BJ (cell line): ENCODE results near the gene CDKAL1. TPM values are rescaled to one million over a fixed set of nuclear protein-coding genes. Genes with fewer than 3 reads are reported as not detected.
"Not testable (repeated sequence)": the region's sequence is repeated elsewhere in the genome, so short reads cannot be mapped to it uniquely, and the experiment has no call there.

ENCODE experiments used
- CTCF ChIA-PET: fragments of 350-600 bp; formaldehyde crosslinking; extraction: SDS; loops from one replicate; lab custom pipeline; 2021; ENCODE audit warnings: antibody characterized with exemption, inconsistent platforms; lab: Yijun Ruan, JAX
- POLR2A ChIA-PET: fragments of 300-600 bp; sonication (Branson Sonifier 250); formaldehyde crosslinking; extraction: SDS; loops from one replicate; lab custom pipeline; 2021; ENCODE audit warnings: antibody characterized with exemption; lab: Charles Lee
- DNase-seq: peaks from one replicate; pipeline ENCODE4 v3.0.0-alpha.2; 2011; ENCODE audit warnings: low read depth
- H3K27me3 ChIP-seq: 2 replicates; pipeline ENCODE4 v1.6.0; 2011; ENCODE audit warnings: low read length; ENCODE audit not compliant: control insufficient read depth, insufficient read depth
- H3K36me3 ChIP-seq: 2 replicates; pipeline ENCODE4 v1.5.1; 2011; ENCODE audit warnings: low read length; ENCODE audit not compliant: control insufficient read depth, insufficient read depth
- H3K4me3 ChIP-seq: 2 replicates; pipeline ENCODE4 v1.5.1; 2011; ENCODE audit warnings: low read depth, mild to moderate bottlenecking, control low read depth, low read length
- polyA plus RNA-seq: library from polyadenylated mRNA; depleted of rRNA; stranded (reverse); fragments of >200 nt; gene quantifications from 2 replicates; pipeline ENCODE4 v1.2.3, GENCODE V29; 2011
- TF ChIP-seq, protein P1 (sequence below): IDR thresholded peaks from 2 replicates; pipeline ENCODE4 v1.5.1; 2011; ENCODE audit warnings: low read depth, mild to moderate bottlenecking, control low read depth, inconsistent platforms, low read length, moderate library complexity; ENCODE audit not compliant: insufficient read depth

Gene CDKAL1
- polyA plus RNA-seq, 1 experiment: 3.8 TPM

DNA sequence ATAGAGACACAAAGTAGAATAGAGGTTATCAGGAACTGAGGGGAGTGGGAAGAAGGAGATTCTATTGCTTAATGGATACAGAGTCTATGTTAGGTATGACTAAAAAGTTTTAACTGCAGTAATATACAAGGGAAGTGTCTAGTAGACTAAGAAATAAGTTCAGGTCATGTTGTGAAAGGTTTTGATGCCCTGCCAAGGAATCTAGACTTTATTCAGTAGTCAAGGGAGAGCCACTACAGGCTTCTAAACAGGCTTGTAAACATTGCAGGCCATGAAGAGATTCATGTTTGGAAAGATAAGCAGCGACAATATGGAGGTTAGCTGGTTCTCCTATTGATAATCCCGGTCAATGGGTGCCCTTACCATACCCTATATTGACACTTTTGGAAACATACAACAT, 706.5 kb downstream of the CDKAL1 start:
- POLR2A ChIA-PET: interaction anchor here (0.5 kb wide), 1 partner anchor 60 kb away, joined by 3 read pairs; no protein-coding TSS in a partner anchor
- TF ChIP-seq, protein P1, sequence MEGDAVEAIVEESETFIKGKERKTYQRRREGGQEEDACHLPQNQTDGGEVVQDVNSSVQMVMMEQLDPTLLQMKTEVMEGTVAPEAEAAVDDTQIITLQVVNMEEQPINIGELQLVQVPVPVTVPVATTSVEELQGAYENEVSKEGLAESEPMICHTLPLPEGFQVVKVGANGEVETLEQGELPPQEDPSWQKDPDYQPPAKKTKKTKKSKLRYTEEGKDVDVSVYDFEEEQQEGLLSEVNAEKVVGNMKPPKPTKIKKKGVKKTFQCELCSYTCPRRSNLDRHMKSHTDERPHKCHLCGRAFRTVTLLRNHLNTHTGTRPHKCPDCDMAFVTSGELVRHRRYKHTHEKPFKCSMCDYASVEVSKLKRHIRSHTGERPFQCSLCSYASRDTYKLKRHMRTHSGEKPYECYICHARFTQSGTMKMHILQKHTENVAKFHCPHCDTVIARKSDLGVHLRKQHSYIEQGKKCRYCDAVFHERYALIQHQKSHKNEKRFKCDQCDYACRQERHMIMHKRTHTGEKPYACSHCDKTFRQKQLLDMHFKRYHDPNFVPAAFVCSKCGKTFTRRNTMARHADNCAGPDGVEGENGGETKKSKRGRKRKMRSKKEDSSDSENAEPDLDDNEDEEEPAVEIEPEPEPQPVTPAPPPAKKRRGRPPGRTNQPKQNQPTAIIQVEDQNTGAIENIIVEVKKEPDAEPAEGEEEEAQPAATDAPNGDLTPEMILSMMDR: no peak
- no peaks in the 10 kb centered on the region for H3K27me3 ChIP-seq
- H3K36me3 ChIP-seq: no peaks in the 10 kb centered on the region
- no peak for DNase-seq
- CTCF ChIA-PET: no interaction called here
- no peak overlapping the region for H3K4me3 ChIP-seq

DNA sequence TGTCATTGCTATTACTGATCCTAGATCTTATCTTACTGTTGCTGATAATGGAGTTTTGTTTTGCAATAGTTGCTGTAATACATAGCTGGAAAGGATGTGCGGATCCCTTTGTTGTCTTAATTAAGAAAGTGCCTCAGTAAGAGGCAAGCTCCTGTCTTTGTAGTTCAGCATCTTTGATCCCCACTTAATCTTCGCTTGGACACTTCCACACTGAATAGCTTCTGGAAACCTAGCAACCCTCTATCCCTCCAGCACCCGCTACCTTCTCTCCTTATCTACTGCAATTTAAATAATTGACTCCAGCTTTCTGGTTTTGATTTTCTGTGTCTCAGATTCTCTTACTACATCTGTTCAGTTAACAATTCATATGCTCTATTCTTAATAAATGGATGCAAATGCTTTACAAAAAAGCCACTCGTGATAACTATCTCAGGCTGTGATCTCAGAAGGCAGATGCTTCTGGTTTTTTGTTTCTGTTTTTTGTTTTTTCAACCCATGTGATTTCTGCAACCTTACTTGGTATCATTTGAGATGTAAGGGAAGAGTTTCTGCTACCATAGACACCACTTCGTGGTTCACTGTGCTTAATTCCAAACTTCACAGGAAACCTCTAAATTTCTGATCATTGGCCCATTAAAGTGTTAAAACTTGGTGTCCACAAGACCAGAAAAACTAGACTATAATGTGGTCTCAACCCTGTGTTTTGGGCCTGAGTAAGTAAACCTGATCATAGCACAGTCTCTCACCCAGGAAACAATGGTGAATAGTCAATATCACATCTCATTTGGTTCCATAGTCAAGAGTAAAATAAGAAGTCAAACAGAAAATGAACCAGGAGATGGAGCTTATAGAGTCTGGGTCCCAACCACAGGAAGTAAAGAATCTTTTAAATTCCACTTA, 707.2 kb downstream of the CDKAL1 start:
- Histone ChIP-seq H3K36me3 (no peaks in the 10 kb centered on the region), H3K4me3 (no peak overlapping the region), H3K27me3 (no peaks in the 10 kb centered on the region)
- ChIA-PET CTCF (no interaction called here), POLR2A (no interaction called here)
- TF ChIP-seq, protein P1: no peak
- no peak for DNase-seq

DNA sequence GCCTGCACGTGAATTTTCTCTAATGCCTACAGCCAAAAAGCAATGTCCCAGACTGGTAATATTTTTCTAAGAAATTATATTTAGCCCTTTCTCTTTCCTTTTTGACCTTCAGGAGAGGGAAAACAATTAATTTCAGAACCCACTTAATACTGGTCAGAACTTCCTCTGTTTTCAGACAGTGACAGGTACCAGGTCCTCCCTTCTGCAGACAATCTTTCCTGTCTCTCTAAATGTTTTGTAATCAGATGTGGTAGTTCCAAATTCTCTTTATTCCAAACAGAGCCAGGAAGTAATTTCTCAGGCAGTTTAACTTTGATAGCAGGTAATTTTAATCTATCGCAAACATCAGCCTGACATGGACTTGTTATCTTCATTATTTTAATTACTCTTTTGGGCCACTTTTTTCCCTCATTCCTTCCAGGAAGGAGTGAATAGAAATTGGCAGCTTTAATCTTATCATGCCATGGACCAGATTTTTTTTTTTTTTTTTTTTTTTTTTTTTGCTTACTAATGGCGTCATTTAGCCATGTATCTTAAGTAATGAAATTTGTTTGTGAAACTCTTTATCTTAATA, 710.7 kb downstream of the CDKAL1 start:
- ChIA-PET POLR2A (no interaction called here), CTCF (no interaction called here)
- Histone ChIP-seq H3K27me3 (no peaks in the 10 kb centered on the region), H3K36me3 (no peaks in the 10 kb centered on the region), H3K4me3 (no peak overlapping the region)
- DNase-seq: no peak
- TF ChIP-seq, protein P1: no peak

DNA sequence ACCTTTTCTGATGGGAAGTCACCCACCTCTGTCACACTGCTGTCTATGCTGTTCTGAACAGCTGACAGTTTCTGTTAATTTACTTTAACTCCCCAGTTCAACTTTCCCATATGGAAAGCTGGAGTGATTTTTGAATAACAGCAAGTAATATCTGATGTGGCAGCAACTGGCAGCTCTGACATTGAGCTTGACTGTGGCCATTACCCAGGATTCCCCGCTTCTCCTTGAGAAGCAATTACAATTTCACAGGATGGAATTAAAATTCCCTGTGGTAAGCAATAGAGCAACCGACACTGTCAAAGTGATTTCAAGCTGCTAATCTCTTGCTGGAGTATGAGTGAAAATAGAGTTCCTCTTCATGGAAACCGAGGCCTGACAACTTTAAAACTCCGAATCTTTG, 711.2 kb downstream of the CDKAL1 start:
- ChIA-PET CTCF (no interaction called here), POLR2A (interaction anchor here (0.5 kb wide), 1 partner anchor 30 kb away, joined by 8 read pairs; no protein-coding TSS in a partner anchor)
- TF ChIP-seq, protein P1: no peak
- DNase-seq: no peak
- Histone ChIP-seq H3K27me3 (no peaks in the 10 kb centered on the region), H3K4me3 (no peak overlapping the region), H3K36me3 (no peaks in the 10 kb centered on the region)

DNA sequence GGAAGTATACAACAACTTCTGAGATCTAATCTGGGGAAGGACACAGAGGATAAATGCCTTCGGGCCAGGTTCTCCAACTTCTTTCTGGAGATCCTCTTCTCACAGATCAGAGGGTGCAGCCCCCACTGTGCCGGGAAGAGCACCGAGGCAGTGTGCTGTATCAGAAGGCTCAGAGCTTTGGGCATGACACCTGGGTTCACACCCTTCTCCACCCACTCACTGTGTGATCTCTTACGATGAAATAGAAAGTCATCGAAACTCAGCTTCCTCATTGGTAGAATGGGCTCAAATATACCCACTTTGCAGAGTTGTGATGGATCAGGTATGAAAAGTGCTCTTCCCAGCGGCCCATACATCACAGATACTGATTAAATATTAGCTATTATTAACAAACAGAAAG, 711.8 kb downstream of the CDKAL1 start:
- no peaks in the 10 kb centered on the region for H3K27me3 ChIP-seq
- no peak for DNase-seq
- ChIA-PET CTCF (no interaction called here), POLR2A (interaction anchor here (0.5 kb wide), 1 partner anchor 29 kb away, joined by 8 read pairs; no protein-coding TSS in a partner anchor)
- TF ChIP-seq, protein P1: no peak
- no peaks in the 10 kb centered on the region for H3K36me3 ChIP-seq
- no peak overlapping the region for H3K4me3 ChIP-seq

DNA sequence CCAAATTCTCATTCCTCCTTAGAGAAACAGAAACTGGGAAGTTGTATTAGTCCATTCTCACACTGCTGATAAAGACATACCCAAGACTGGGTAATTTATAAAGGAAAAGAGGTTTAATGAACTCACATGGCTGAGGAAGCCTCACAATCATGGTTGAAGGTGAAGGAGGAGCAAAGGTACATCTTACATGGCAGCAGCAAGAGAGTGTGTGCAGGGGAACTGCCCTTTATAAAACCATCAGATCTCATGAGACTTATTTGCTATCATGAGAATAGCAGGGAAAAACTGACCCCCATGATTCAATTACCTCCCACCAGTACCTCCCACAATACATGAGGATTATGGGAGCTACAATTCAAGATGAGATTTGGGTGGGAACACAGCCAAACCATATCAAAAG, 720.2 kb downstream of the CDKAL1 start:
- CTCF ChIA-PET, POLR2A ChIA-PET, DNase-seq, H3K27me3 ChIP-seq, H3K36me3 ChIP-seq, H3K4me3 ChIP-seq: not testable (repeated sequence)
